K562 (cell line): ENCODE measurements around the gene SUOX.
A peak's percentile ranks its signal among the peaks of the same experiment; 100 is the strongest.

ENCODE experiments used
- ATF2 ChIP-seq: sonication (generic); formaldehyde crosslinking; IDR thresholded peaks from 2 replicates; pipeline ENCODE4 v1.8.1; 2022; ENCODE audit warnings: missing genetic modification reagents
- CTCF ChIP-seq, 3 experiments: IDR thresholded peaks in 2 of 3; conservative IDR thresholded peaks in 1 of 3; 2 replicates each; pipeline ENCODE4 v1.5.1; 2011 to 2012; ENCODE audit warnings: low read length in 3 of 3, mild to moderate bottlenecking in 3 of 3, control low read depth in 2 of 3, improper control_type of control experiment in 1 of 3, inconsistent platforms in 1 of 3, low read depth in 1 of 3, mixed read lengths in 1 of 3, moderate library complexity in 1 of 3; ENCODE audit not compliant: insufficient read depth in 2 of 3
- ETS2 ChIP-seq: IDR thresholded peaks from 2 replicates; pipeline ENCODE4 v1.6.1; 2016; ENCODE audit warnings: borderline replicate concordance, missing genetic modification characterization, mild to moderate bottlenecking, moderate library complexity, missing compliant biosample characterization; ENCODE audit not compliant: poor library complexity, severe bottlenecking
- JUNB ChIP-seq: fragments of 450-650 bp; formaldehyde crosslinking; conservative IDR thresholded peaks from 2 replicates; pipeline ENCODE4 v1.4.0; 2020; ENCODE audit warnings: mild to moderate bottlenecking
- MEIS2 ChIP-seq: fragments of 450-650 bp; IDR thresholded peaks from 2 replicates; pipeline ENCODE4 v1.6.1; 2014; ENCODE audit warnings: mild to moderate bottlenecking; ENCODE audit not compliant: partially characterized antibody
- MXI1 ChIP-seq: IDR thresholded peaks from 2 replicates; pipeline ENCODE4 v1.6.1; 2011; ENCODE audit warnings: low read depth, mild to moderate bottlenecking, improper control_type of control experiment, low read length
- POLR2A ChIP-seq: fragments of 450-650 bp; conservative IDR thresholded peaks from 2 replicates; pipeline ENCODE4 v1.6.1; 2016
- RAD21 ChIP-seq, 2 experiments: fragments of 250-450 bp in 1 of 2; fragments of 450-650 bp in 1 of 2; sonication (Bioruptor Pico) in 1 of 2; formaldehyde crosslinking in 1 of 2; IDR thresholded peaks in 1 of 2; conservative IDR thresholded peaks in 1 of 2; 2 replicates each; pipeline versions ENCODE4 v1.4.0 to v1.8.0; 2020 to 2022; ENCODE audit warnings: mild to moderate bottlenecking in 2 of 2, moderate library complexity in 1 of 2
- SIN3A ChIP-seq, 2 experiments: fragments of 150-350 bp in 1 of 2; IDR thresholded peaks; 2 replicates each; pipeline ENCODE4 v1.6.1; 2011 to 2016; ENCODE audit warnings: borderline replicate concordance in 2 of 2, low read depth in 2 of 2, low read length in 2 of 2, mild to moderate bottlenecking in 2 of 2, moderate library complexity in 2 of 2; ENCODE audit not compliant: control insufficient read depth in 1 of 2
- SRSF9 ChIP-seq: fragments of 200-400 bp; formaldehyde crosslinking; IDR thresholded peaks from 2 replicates; pipeline ENCODE4 v1.6.1; 2017; ENCODE audit warnings: low read depth, low read length, borderline replicate concordance
- TAF1 ChIP-seq: IDR thresholded peaks from 2 replicates; pipeline ENCODE4 v1.6.1; 2011; ENCODE audit warnings: mild to moderate bottlenecking, low read length, moderate library complexity; ENCODE audit not compliant: insufficient read depth, control insufficient read depth, severe bottlenecking; ENCODE audit errors: extremely low read depth
- TBP ChIP-seq: optimal IDR thresholded peaks from 2 replicates; pipeline ENCODE3; 2011; ENCODE audit warnings: low read depth, low read length, improper control_type of control experiment
- TEAD4 ChIP-seq, 2 experiments: sonication (generic) in 1 of 2; formaldehyde crosslinking in 1 of 2; IDR thresholded peaks; 2 replicates each; pipeline versions ENCODE4 v1.6.1 to v1.8.0; 2012 to 2022; ENCODE audit warnings: borderline replicate concordance in 1 of 2, inconsistent platforms in 1 of 2, low read length in 1 of 2, mild to moderate bottlenecking in 1 of 2, missing genetic modification reagents in 1 of 2
- ZNF407 ChIP-seq: fragments of 450-650 bp; IDR thresholded peaks from 2 replicates; pipeline ENCODE4 v1.6.1; 2016; ENCODE audit warnings: low read depth

GRCh38 chr12:55996715-55997534 is at the start of gene SUOX:
- no peak for TF ChIP-seq CTCF (IDR thresholded peaks at IDR 0.05 in 2 of 3, conservative IDR thresholded peaks at IDR 0.05 in 1 of 3; ENCODE audit: insufficient read depth in 2 of 3, low read depth in 1 of 3, low read length in 3 of 3)
- TF ChIP-seq MXI1: no peak
- peak in 1 of 2 experiments; percentile 70; a peak in 1 of 4 replicates for TF ChIP-seq SIN3A (IDR thresholded peaks at IDR 0.05; ENCODE audit: borderline replicate concordance in 2 of 2, control insufficient read depth in 1 of 2, low read depth in 2 of 2, low read length in 2 of 2)
- peak; percentile 58 for TF ChIP-seq MEIS2
- peak; percentile 83 for TF ChIP-seq POLR2A
- TF ChIP-seq ETS2 (tag): no peak
- TF ChIP-seq SRSF9: no peak
- no peak for TF ChIP-seq JUNB (CRISPR knock-in tag)
- TF ChIP-seq ZNF407: no peak
- peak; percentile 78 for TF ChIP-seq TBP
- no peak for TF ChIP-seq ATF2 (CRISPR knock-in tag)
- TF ChIP-seq TEAD4 (IDR thresholded peaks at IDR 0.05; ENCODE audit: low read length): no peak; the same call in 1 of the 2 replicates
- TF ChIP-seq TEAD4 (CRISPR knock-in tag; IDR thresholded peaks at IDR 0.05; ENCODE audit: borderline replicate concordance): no peak
- peak; percentile 47 for TF ChIP-seq TAF1
- TF ChIP-seq RAD21 (CRISPR knock-in tag; conservative IDR thresholded peaks at IDR 0.05 in 1 of 2, IDR thresholded peaks at IDR 0.05 in 1 of 2): no peak
